ENCODE data around the gene SPPL2B. TPM values are rescaled to one million over a fixed set of nuclear protein-coding genes. Genes with fewer than 3 reads are reported as not detected.
"Not testable (repeated sequence)": the region's sequence is repeated elsewhere in the genome, so short reads cannot be mapped to it uniquely, and the experiment has no call there.

SPPL2B gene
- total and polyA plus RNA-seq, 7 donors, result 11.4 to 38.0 (median 22.1) TPM

DNA sequence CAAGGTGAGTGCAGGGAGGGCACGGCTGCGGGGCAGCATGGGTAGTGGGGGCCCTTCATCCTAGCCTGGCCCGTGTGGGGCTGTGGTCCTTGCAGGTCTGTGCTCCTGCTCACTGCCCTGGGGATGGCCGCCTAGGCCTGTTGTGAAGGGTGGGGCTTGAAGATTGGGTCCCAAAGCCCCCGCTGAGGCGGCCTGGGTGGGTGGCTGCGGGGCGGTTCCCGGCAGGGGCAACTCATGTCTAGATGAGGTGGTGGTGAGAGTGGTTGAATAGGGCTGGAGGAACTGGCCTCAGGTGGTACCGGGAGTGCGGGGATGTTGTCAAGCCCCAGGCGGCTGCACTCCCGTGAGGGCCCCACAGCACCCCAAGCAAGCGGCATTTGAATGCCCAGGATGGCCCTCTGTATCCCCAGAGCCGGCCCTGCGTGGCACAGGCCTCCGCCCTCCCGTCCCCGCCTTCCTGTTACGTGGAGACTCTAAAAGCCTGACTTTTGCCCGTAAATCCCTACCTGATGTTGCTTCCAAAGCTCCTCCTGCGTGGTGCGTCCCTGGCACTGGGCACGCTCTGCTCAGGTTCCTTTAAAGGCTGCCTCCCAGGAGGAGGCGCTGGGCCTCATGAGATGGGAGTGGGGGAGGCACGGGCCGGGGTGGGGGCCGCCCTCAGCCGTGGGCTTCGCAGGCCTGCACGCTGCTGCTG is 15.0 kb downstream of the SPPL2B start:
- intact Hi-C loops (cut with DNase I), result no loop called here
- no peak overlapping the region for H3K27ac ChIP-seq
- WGBS, 3 donors, result 89 to 96% (median 95%) methylated on average over 30 to 31 of the region's 31 CpGs
- H3K4me3 ChIP-seq, result no peak overlapping the region
- DNase-seq (peak in 1 of 2 donors; percentile 45), ATAC-seq (no peak)
- H3K9me3 ChIP-seq, result no peaks in the 10 kb centered on the region
- H3K36me3 ChIP-seq (ENCODE audit: insufficient read depth in 1 of 2, low read depth in 1 of 2), result peaks cover 0 to 60% of the 10 kb centered on the region in 2 donors
- TF ChIP-seq, protein P1, sequence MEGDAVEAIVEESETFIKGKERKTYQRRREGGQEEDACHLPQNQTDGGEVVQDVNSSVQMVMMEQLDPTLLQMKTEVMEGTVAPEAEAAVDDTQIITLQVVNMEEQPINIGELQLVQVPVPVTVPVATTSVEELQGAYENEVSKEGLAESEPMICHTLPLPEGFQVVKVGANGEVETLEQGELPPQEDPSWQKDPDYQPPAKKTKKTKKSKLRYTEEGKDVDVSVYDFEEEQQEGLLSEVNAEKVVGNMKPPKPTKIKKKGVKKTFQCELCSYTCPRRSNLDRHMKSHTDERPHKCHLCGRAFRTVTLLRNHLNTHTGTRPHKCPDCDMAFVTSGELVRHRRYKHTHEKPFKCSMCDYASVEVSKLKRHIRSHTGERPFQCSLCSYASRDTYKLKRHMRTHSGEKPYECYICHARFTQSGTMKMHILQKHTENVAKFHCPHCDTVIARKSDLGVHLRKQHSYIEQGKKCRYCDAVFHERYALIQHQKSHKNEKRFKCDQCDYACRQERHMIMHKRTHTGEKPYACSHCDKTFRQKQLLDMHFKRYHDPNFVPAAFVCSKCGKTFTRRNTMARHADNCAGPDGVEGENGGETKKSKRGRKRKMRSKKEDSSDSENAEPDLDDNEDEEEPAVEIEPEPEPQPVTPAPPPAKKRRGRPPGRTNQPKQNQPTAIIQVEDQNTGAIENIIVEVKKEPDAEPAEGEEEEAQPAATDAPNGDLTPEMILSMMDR (IDR thresholded peaks at IDR 0.05), result no peak
- no peaks in the 10 kb centered on the region for H3K4me1 ChIP-seq
- H3K27me3 ChIP-seq (ENCODE audit: insufficient read depth in 3 of 3, low read length in 2 of 3), result no peaks in the 10 kb centered on the region

- Histone ChIP-seq H3K27ac (no peak overlapping the region), H3K4me3 (no peak overlapping the region), H3K4me1 (no peaks in the 10 kb centered on the region), H3K36me3 (ENCODE audit: insufficient read depth in 1 of 2, low read depth in 1 of 2) (peaks cover 0 to 54% of the 10 kb centered on the region in 2 donors), H3K27me3 (ENCODE audit: insufficient read depth in 3 of 3, low read length in 2 of 3) (no peaks in the 10 kb centered on the region), H3K9me3 (no peaks in the 10 kb centered on the region)
- intact Hi-C loops (cut with DNase I), result no loop called here
- TF ChIP-seq, protein P1 (IDR thresholded peaks at IDR 0.05), result no peak
- ATAC-seq (no peak), DNase-seq (peak; percentile 9 to 42)
- 93% methylated on average over 24 of the region's 24 CpGs for WGBS, 3 donors
Measured at GRCh38 chr19:2344381-2344870, 15.9 kb downstream of the SPPL2B start.

GRCh38 chr19:2345076-2345475 is 16.6 kb downstream of the SPPL2B start:
- Histone ChIP-seq H3K4me3 (no peak overlapping the region), H3K27ac (no peak overlapping the region), H3K27me3 (ENCODE audit: insufficient read depth in 3 of 3, low read length in 2 of 3) (no peaks in the 10 kb centered on the region), H3K9me3 (no peaks in the 10 kb centered on the region), H3K4me1 (no peaks in the 10 kb centered on the region), H3K36me3 (ENCODE audit: insufficient read depth in 1 of 2, low read depth in 1 of 2) (peaks cover 0 to 49% of the 10 kb centered on the region in 2 donors)
- TF ChIP-seq, protein P1 (IDR thresholded peaks at IDR 0.05), result no peak
- 95 to 98% (median 95%) methylated on average over 15 to 17 of the region's 17 CpGs for WGBS, 3 donors
- DNase-seq (peak in 1 of 2 donors; percentile 9), ATAC-seq (peak in 1 of 4 donors; percentile 11)
- intact Hi-C loops (cut with DNase I), result no loop called here

DNA sequence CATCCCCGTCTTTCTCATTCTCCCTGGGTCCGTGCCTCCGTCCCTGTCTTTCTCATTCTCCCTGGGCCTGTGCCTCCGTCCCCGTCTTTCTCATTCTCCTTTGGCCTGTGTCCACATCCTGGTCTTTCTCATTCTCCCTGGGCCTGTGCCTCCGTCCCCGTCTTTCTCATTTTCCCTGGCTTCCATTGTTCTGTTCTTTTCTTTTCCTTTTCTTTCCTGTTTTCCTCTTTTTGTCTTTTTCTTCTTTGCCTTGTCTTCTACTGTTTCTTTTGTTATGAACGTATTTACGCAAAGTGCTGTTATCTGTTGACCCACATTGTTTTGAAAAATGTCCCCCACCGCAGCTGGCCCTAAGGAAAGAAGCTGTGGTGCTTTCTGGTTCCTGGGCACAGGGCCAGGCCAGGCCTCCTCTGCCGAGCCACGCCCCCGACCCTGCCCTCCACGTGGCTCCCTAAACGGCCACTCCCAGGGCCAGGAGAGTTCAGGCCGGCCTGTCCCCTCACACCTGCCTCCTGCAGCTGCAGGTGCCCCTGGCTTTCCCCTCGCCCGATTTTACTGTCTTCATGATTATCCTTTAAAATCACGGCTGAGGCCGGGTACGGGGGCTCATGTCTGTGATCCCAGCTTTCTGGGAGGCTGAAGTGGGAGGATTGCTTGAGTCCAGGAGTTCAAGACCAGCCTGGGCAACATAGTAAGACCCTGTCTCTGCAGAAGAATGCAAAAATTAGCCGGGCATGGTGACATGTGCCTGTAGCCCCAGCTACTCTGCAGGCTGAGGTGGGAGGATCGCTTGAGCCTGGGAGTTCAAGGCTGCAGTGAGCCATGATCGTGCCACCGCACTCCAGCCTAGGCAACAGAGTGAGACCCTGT is 17.5 kb downstream of the SPPL2B start:
- DNase-seq, result peak in 1 of 2 donors; percentile 54

DNA sequence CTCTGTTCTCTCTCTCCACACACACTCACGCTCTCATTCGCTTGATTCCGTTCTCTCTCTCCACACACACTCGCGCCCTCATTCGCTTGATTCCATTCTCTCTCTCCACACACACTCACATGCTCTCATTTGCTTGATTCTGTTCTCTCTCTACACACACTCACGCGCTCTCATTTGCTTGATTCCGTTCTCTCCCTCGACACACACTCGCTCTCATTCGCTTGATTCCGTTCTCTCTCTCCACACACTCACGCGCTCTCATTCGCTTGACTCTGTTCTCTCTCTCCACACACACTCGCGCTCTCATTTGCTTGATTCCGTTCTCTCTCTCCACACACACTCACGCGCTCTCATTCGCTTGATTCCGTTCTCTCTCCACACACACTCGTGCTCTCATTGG is 21.3 kb downstream of the SPPL2B start:
- ATAC-seq; H3K27me3 ChIP-seq (ENCODE audit: insufficient read depth in 3 of 3, low read length in 2 of 3); H3K4me3 ChIP-seq; H3K9me3 ChIP-seq; H3K4me1 ChIP-seq; H3K27ac ChIP-seq; intact Hi-C loops (cut with DNase I): not testable (repeated sequence)
- H3K36me3 ChIP-seq (ENCODE audit: insufficient read depth in 1 of 2, low read depth in 1 of 2), result peaks cover 0 to 55% of the 10 kb centered on the region in 2 donors
- WGBS, 3 donors, result 93 to 96% (median 95%) methylated on average over 24 of the region's 24 CpGs
- DNase-seq, result peak in 1 of 2 donors; percentile 3

More for the DNA sequence above, 17.5 kb downstream of the SPPL2B start:
- H3K9me3 ChIP-seq, result no peaks in the 10 kb centered on the region
- TF ChIP-seq, protein P1 (IDR thresholded peaks at IDR 0.05), result no peak
- 71 to 73% (median 71%) methylated on average over 25 of the region's 25 CpGs for WGBS, 3 donors
- intact Hi-C loops (cut with DNase I), result no loop called here
- H3K27me3 ChIP-seq (ENCODE audit: insufficient read depth in 3 of 3, low read length in 2 of 3), result no peaks in the 10 kb centered on the region
- peak in 2 of 4 donors; percentile 50 to 56 for ATAC-seq
- H3K4me1 ChIP-seq, result no peaks in the 10 kb centered on the region
- no peak overlapping the region for H3K4me3 ChIP-seq
- H3K27ac ChIP-seq, result no peak overlapping the region
- H3K36me3 ChIP-seq (ENCODE audit: insufficient read depth in 1 of 2, low read depth in 1 of 2), result peaks cover 0 to 47% of the 10 kb centered on the region in 2 donors
